Embryonic facial prominence (tissue), 1 donor: ENCODE measurements around the gene NLRC4.
A peak's percentile ranks its signal among the peaks of the same experiment; 100 is the strongest.
"Not testable (repeated sequence)": the region's sequence is repeated elsewhere in the genome, so short reads cannot be mapped to it uniquely, and the experiment has no call there.

ENCODE experiments used
- DNase-seq: peaks from one replicate; pipeline ENCODE4 v3.0.0-alpha.2; 2016; ENCODE audit errors: extremely low spot score

Gene NLRC4

GRCh38 chr2:32248299-32248698, 16.4 kb downstream of the NLRC4 start:
- no peak for DNase-seq

- no peak for DNase-seq
These were observed 17.8 kb downstream of the NLRC4 start for GRCh38 chr2:32246911-32247310.

GRCh38 chr2:32242331-32242730, 22.4 kb downstream of the NLRC4 start:
- peak; percentile 2 for DNase-seq

- no peak for DNase-seq
These were observed 26.7 kb downstream of the NLRC4 start for GRCh38 chr2:32237996-32238395.

GRCh38 chr2:32237488-32237887, 27.2 kb downstream of the NLRC4 start:
- DNase-seq, result no peak

- no peak for DNase-seq
These were observed 29.4 kb downstream of the NLRC4 start for GRCh38 chr2:32235315-32235714.

GRCh38 chr2:32231959-32232358, 32.7 kb downstream of the NLRC4 start:
- no peak for DNase-seq

- DNase-seq, result no peak
These were observed 35.1 kb downstream of the NLRC4 start for GRCh38 chr2:32229635-32230034.

- no peak for DNase-seq
These were observed 36.5 kb downstream of the NLRC4 start for GRCh38 chr2:32228181-32228580.

GRCh38 chr2:32227492-32227891, 37.2 kb downstream of the NLRC4 start:
- DNase-seq, result no peak

- DNase-seq, result no peak
These were observed 41.7 kb downstream of the NLRC4 start for GRCh38 chr2:32222966-32223365.

- DNase-seq, result no peak
These were observed 44.2 kb downstream of the NLRC4 start for GRCh38 chr2:32220445-32220844.

GRCh38 chr2:32212295-32212694, 52.4 kb downstream of the NLRC4 start:
- no peak for DNase-seq

- DNase-seq, result no peak
These were observed 53.8 kb downstream of the NLRC4 start for GRCh38 chr2:32210767-32211408.

GRCh38 chr2:32203428-32203827, 61.3 kb downstream of the NLRC4 start:
- not testable (repeated sequence) for DNase-seq

GRCh38 chr2:32200814-32201213, 63.9 kb downstream of the NLRC4 start:
- no peak for DNase-seq

GRCh38 chr2:32192418-32192817, 72.3 kb downstream of the NLRC4 start:
- no peak for DNase-seq

- no peak for DNase-seq
These were observed 75.7 kb downstream of the NLRC4 start for GRCh38 chr2:32189011-32189410.

- DNase-seq, result no peak
These were observed 82.0 kb downstream of the NLRC4 start for GRCh38 chr2:32182667-32183066.
